Neural crest cell (in vitro differentiated cells): ENCODE results near the gene PRR5L. TPM values are rescaled to one million over a fixed set of nuclear protein-coding genes. Genes with fewer than 3 reads are reported as not detected.

ENCODE experiments used
- DNase-seq: peaks from one replicate; pipeline ENCODE4 v3.0.0; 2021; ENCODE audit warnings: low read depth, mixed read lengths, low spot score
- H3K27ac Mint-ChIP-seq: one replicate; pipeline ENCODE4 v1.8.0; 2021; ENCODE audit warnings: mild to moderate bottlenecking, mixed read lengths; ENCODE audit not compliant: unreplicated experiment
- H3K27me3 Mint-ChIP-seq: 2 replicates; pipeline ENCODE4 v1.8.0; 2021; ENCODE audit warnings: low read depth, mild to moderate bottlenecking, mixed read lengths
- H3K36me3 Mint-ChIP-seq: 2 replicates; pipeline ENCODE4 v1.8.0; 2021; ENCODE audit warnings: low read depth, mild to moderate bottlenecking, mixed read lengths
- H3K4me1 Mint-ChIP-seq: 2 replicates; pipeline ENCODE4 v1.8.0; 2021; ENCODE audit warnings: mixed read lengths
- H3K4me3 Mint-ChIP-seq: one replicate; pipeline ENCODE4 v1.8.0; 2021; ENCODE audit warnings: mild to moderate bottlenecking, mixed read lengths
- H3K9me3 Mint-ChIP-seq: 2 replicates; pipeline ENCODE4 v1.8.0; 2021; ENCODE audit warnings: mixed read lengths
- CTCF ChIP-seq: fragments of 200-600 bp; sonication (generic); conservative IDR thresholded peaks from 2 replicates; pipeline ENCODE4 v1.5.0; 2021; ENCODE audit warnings: antibody characterized with exemption, mild to moderate bottlenecking
- total RNA-seq: library from RNA; stranded (reverse); gene quantifications from 2 replicates; pipeline ENCODE4 v1.2.1, GENCODE V29; 2021

The PRR5L gene
- total RNA-seq, 1 donor from 2014 or later, result 6.6 TPM

GRCh38 chr11:36352922-36353321 is 56.8 kb downstream of the PRR5L start:
- TF ChIP-seq CTCF, result no peak
- H3K4me1 Mint-ChIP-seq, result peaks cover 8% of the 10 kb centered on the region
- no peak overlapping the region for H3K4me3 Mint-ChIP-seq
- H3K27ac Mint-ChIP-seq, result no peak overlapping the region
- no peak for DNase-seq
- H3K27me3 Mint-ChIP-seq, result peaks cover 13% of the 10 kb centered on the region
- no peaks in the 10 kb centered on the region for H3K9me3 Mint-ChIP-seq
- H3K36me3 Mint-ChIP-seq, result no peaks in the 10 kb centered on the region

- Mint-ChIP-seq H3K4me1 (peaks cover 8% of the 10 kb centered on the region), H3K36me3 (no peaks in the 10 kb centered on the region), H3K27me3 (peaks cover 13% of the 10 kb centered on the region), H3K27ac (no peak overlapping the region), H3K9me3 (no peaks in the 10 kb centered on the region), H3K4me3 (no peak overlapping the region)
- no peak for TF ChIP-seq CTCF
- no peak for DNase-seq
Observed at GRCh38 chr11:36354221-36355003, 58.3 kb downstream of the PRR5L start.

- H3K36me3 Mint-ChIP-seq, result no peaks in the 10 kb centered on the region
- H3K9me3 Mint-ChIP-seq, result no peaks in the 10 kb centered on the region
- TF ChIP-seq CTCF, result no peak
- H3K4me1 Mint-ChIP-seq, result peaks cover 3% of the 10 kb centered on the region
- H3K4me3 Mint-ChIP-seq, result no peak overlapping the region
- no peak overlapping the region for H3K27ac Mint-ChIP-seq
- DNase-seq, result no peak
- H3K27me3 Mint-ChIP-seq, result peaks cover 18% of the 10 kb centered on the region
Observed at GRCh38 chr11:36356201-36356600, 60.1 kb downstream of the PRR5L start.

GRCh38 chr11:36357831-36358230 is 61.7 kb downstream of the PRR5L start:
- TF ChIP-seq CTCF, result no peak
- Mint-ChIP-seq H3K27me3 (peaks cover 26% of the 10 kb centered on the region), H3K4me3 (no peak overlapping the region), H3K4me1 (peaks cover 16% of the 10 kb centered on the region), H3K9me3 (no peaks in the 10 kb centered on the region), H3K36me3 (no peaks in the 10 kb centered on the region), H3K27ac (no peak overlapping the region)
- no peak for DNase-seq

GRCh38 chr11:36358436-36358835 is 62.3 kb downstream of the PRR5L start:
- no peak for DNase-seq
- H3K4me1 Mint-ChIP-seq, result peaks cover 22% of the 10 kb centered on the region
- H3K9me3 Mint-ChIP-seq, result no peaks in the 10 kb centered on the region
- no peak overlapping the region for H3K4me3 Mint-ChIP-seq
- H3K27ac Mint-ChIP-seq, result no peak overlapping the region
- H3K36me3 Mint-ChIP-seq, result no peaks in the 10 kb centered on the region
- peaks cover 26% of the 10 kb centered on the region for H3K27me3 Mint-ChIP-seq
- no peak for TF ChIP-seq CTCF
